ENCODE measurements around the gene AVEN.
"Not testable (repeated sequence)": the region's sequence is repeated elsewhere in the genome, so short reads cannot be mapped to it uniquely, and the experiment has no call there.

AVEN gene

DNA sequence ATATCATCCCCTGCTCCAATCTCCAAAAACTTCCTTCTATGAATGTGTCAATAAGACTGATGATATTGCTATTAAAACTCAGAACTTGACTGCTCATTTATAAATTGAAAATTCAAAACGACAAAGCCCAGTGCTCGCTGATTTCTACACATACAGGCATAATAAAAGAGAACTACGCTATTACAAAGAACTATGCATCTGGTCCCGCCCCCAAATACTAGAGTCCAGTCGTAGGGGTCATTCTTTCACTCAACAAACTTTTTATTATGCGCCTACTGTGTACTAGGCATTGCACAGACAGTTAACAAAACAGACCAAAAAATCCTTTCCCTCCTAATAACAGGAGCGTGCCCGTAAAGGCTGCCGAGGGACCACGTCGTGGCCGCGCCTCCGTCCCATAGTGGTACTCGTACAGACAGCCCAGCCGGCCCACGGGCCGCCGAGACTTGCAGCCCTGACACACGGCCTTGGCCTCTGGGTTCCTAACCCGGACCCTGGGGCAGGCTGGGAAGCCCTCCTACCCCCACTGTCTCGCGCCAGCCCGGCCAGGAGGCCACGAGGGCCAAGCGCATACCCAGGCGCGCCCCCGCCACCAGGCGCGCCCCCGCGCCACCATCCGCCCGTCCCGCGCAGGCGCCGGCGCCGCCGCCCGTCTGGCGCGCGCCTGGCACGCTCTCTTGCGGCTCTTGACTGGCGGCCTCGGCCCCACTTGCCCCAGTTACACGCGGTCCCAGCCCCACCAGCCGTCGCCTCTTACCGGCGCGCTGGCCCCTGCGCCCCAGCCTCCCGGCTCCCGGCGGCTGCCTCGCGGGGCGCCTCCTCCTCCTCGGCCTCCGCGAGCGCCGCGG lies 757 bp downstream of the AVEN start:
- DNase-seq = no peak

DNA sequence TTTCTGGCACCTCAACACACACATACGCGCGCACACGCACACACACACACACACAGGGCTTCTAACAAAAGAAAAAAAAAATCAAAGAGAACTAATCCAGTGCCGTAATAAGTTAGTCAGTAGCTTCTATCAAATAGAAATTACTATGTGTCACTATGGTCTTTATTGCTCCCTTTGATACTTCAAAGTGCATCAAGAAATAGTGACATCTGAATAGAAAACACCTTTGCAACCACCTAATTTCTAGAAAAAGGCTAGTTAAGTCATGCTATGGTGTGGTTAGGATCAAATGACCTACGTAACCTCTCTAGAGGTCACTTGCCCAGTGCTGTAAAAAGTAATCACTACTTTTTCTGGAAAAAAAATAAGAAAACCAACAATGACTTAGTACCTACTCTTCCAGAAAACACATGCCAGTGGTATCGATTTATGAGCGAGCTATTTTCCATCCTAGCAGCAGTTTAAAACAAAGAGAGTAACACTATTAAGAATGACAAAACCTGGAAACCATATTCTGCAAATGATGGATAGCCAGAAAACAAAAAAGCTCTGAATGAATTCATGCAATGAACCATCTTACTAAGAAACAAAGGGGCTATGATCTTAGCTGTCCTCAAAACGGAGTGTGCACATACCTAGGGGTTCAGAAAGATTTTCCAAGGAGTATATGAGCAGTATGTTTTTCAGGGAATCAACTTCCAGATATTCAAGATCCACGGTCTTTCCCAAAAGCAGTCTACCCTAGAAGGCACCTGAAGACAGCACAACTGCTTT lies 6.8 kb downstream of the AVEN start:
- no peak for DNase-seq

DNA sequence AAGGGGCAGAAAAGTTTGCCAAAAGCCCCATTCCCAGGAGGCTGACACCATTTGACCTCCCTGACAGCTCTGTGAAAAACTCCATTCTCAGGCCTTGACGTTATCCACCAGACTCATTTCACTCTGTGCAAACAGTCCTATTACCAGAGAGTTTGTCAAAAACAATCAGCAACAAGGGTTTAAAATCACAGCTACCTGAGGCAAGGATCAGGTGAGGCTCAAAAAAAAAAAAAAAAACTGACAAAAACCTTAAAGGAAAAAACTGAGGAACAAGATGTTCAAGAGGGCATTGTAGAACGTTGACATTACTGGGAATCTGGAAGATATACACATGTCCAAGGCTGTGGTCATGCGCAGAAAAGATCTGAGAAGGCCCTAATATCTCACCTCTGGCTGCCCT lies 11.4 kb downstream of the AVEN start:
- DNase-seq = no peak

DNA sequence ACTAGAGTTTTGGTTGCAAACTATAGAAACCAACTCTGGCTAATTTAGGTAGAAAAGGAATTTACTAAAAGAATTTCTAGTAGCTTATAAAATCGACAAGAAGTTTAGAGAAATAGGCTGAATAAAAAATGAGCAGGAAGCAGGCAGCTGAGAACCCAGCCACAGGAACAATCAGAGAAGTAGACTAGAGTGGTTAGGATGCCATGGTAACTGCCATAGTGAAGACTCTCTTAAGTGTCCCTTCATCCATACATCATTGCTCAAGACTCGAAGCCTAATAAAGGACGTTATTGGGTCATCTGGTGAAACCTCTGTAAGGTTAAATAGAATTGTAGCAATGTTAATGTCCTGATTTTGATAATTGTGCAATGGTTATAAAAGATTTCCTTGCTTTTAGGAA lies 13.8 kb downstream of the AVEN start:
- no peak for DNase-seq

DNA sequence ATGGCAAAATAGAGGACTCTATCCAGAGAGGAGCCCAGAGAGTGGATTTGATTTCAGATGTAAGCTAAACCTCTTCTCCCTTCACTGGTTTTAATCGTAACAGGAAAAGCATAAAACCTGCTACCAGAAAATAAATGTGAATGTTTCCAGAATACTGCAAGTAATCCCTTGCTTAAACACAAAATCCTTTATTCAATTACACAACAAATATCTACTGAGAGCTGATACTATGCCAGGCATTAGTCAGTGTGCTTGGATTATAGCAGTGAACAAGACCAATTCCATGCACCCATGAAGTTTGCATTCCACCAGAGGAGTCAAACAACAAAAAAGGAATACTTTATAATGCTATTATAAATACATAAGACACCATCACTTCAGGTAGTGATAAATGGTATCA lies 15.1 kb downstream of the AVEN start:
- DNase-seq = no peak

DNA sequence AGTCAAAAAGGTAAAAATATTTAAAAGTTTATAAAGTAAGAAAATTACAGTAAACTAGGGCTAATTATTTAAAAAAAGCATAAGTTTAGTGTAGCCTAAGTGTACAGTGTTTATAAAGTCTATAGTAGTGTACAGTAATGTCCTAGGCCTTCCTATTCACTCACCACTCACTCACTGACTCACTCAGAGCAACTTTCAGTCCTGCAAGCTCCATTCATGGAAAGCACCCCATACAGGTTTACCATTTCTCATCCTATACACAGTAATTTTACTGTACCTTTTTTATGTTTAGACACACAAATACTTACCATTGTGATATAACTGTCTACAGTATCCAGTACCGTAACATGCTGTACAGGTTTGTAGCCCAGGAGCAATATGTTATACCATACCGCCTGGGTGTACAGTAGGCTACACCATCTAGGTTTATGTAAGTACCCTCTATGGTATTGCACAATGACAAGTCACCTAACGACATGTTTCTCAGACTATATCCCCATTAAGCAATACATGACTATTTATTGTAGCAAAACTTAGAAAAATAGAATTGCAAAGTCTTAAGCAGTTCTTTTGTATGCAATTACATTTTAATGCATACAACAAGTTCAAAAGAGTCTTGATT lies 19.5 kb downstream of the AVEN start:
- DNase-seq = no peak

DNA sequence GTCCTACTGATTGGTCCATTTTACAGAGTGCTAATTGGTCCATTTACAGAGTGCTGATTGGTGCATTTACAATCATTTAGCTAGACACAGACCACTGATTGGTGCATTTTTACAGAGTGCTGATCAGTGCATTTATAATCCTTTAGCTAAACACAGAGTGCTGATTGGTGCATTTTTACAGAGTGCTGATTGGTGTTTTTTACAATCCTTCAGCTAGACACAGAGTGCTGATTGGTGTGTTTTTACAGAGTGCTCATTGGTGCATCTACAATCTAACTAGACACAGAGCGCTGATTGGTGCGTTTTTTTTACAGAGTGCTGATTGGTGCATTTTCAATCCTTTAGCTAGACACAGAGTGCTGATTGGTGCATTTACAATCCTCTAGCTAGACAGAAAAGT lies 20.3 kb downstream of the AVEN start:
- DNase-seq = not testable (repeated sequence)

DNA sequence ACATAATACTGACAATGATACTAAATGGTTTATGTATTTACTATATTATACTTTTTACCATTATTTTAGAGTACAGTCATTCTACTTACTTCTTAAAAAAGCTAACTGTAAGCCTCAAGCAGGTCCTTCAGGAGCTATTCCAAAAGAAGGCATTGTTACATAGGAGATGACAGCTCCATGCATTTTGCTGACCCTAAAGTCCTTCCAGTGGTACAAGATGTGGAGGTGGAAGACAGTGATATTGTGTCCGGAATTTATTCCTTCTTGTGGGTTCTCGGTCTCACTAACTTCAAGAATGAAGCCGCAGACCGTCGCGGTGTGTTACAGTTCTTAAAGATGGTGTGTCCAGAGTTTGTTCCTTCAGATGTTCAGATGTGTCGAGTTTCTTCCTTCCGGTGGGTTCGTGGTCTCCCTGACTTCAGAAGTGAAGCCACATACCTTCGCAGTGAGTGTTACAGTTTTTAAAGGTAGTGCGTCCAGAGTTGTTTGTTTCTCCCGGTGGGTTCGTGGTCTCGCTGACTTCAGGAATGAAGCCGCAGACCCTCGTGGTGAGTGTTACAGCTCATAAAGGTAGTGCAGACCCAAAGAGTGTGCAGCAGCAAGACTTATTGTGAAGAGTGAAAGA lies 20.9 kb downstream of the AVEN start:
- no peak for DNase-seq

DNA sequence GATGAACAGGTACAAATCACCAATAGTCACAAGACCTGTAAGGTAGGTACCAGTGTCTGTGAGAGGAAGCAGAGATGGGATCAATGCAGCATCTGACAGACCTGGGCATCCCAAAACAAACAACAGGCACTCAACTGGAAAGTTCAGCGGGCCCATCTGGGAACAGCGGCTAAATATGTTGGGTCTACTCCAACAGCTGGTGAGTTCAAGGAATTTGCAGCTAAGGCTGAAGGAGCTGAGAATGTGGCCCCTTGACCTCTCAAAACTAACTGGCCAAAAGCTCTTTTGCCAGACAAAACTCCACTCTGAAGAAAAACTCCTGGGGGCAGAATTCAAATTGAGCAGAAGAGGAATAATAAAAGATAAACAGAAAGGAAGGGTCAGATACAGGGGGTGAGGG lies 24.4 kb downstream of the AVEN start:
- DNase-seq = no peak

DNA sequence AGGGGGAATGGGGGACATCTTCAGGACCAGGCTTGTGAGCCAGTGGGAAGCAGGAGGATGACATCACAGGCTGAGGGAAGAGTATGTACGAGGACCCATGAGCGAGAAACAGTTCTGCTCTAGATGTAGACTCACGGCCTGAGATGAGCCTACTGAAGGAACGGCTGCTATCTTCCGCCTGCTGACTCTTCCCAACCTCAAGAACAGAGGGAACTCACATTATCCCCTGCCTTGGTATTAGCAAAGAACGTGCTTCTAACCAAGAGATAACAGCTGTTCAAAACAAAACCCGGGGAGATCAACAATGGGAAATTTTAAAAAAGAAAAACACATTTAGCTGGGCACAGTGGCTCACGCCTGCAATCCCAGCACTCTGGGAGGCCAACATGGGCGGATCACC lies 25.3 kb downstream of the AVEN start:
- no peak for DNase-seq

DNA sequence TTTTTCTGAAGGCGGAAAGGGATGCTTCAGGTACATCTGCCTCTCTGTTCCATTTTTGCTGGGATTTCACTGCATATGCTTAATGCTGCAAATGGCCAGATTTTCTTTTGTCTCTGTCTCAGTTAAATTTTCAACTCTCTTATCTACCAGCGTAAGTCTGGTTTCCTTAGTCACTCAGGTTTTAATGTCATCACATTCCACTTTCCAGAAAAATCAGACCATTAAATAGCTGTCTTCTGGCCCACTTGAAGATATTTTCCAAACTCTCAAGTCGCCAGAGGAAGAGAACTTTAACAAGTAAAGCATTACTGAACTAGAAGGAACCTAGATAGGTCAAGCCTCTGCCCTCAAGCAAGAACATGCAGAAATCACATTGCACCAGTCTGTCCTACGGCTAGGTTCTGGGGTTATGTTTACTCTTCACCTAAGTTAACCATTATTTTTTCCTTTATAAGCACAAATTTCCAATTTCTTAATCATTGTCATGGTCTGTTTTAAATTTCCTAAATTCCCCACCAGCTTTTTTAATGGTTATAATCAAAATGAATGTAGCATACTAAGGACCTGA lies 26.5 kb downstream of the AVEN start:
- no peak for DNase-seq

DNA sequence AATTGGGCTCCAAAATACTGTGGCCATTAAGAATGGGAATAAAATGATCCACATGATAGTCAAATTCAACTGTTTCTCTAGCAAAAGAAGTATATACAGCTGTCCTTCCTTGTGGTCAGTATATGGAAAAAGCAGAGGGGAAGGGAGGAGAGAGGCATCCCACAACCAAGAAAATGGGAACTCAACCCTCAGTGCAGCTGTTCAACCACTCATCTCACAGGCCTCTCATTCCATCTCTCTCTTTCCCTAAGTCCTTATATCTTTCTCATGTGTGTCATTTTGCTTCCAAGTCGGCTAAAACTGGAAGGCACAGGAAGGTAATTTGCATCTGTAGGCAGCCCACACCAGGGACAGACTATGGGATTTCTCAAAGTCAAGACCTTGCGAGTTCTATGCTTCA lies 27.5 kb downstream of the AVEN start:
- DNase-seq = no peak

DNA sequence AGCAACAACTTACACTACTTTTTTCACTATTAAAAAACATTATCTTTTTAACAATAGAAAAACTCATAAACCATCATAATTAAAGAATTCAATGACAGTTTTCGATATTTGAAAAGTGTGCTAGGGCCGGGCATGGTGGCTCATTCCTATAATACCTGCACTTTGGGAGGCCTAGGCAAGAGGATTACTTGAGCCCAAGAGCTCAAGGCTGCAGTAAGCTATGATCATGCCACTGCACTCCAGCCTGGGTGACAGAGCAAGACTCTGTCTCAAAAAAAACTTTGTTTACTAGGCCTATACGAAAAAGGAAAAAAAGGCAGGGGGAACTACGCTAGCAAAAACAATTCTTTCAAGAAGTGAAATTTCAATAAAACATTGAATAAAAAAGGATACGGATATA lies 28.1 kb downstream of the AVEN start:
- DNase-seq = no peak

DNA sequence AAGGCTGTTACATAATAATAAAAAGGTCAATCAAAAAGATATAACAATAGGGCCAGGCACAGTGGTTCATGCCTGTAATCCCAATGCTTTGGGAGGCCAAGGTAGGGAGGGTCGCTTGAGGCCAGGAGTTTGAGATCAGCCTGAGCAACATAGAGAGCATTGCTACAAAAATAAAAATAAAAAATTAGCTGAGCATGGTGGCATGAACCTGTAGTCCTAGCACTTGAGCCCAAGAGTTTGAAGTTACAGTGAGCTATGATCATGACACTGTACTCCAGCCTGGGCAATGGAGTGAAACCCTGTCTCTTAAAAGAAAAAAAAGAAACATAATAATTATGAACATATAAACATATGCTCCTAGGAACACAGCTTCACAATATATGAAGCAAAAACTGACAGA lies 29.3 kb downstream of the AVEN start:
- DNase-seq = no peak

DNA sequence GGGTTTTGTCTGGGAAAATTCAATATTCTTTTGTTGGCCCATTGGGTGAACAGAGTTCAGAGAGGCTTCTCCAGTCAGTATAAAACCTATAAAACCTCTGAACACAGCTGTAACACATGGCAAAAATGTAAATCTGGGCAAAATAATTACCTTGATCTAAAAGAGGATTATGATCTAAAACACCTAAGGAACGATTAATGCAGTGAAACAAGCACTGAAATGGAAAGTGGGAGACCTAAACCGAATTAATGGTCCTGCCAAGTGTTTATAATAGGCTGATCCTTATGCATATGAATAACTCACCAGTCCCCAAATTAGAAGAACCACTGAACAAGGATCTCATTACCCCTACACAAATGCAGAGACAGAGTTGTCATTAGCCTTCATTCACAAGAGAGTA lies 32.6 kb downstream of the AVEN start:
- no peak for DNase-seq

DNA sequence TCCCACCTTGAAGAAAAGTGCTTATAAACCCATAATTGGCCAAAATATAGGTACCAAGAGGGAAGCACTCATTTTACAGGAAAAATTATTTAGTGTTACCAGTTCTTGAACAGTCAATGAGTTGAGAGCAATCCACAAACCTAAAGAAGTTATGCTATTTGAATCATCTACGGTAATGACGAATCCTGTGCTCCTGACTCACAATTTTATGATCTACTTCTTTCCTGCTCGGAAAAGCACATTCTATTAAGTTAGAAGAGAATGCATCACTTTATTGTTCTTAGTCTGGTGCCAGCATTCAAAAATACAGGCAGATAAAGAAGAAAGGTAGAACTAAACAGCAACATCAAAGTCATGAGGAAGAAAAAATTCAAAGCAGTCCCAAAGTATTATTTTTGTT lies 37.5 kb downstream of the AVEN start:
- no peak for DNase-seq

DNA sequence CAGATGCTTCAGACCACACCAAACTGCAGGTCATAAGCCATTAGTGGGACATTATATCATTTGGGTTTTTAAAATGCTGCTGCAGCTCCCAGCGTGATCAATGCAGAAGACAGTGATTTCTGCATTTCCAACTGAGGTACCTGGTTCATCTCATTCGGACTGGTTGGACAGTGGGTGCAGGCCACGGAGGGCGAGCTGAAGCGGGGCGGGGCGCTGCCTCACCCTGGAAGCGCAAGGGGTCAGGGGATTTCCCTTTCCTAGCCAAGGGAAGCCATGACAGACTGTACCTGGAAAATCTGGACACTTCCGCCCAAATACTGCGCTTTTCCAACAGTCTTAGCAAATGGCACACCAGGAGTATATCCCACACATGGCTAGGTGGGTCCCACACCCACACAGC lies 43.3 kb downstream of the AVEN start:
- DNase-seq = not testable (repeated sequence)

DNA sequence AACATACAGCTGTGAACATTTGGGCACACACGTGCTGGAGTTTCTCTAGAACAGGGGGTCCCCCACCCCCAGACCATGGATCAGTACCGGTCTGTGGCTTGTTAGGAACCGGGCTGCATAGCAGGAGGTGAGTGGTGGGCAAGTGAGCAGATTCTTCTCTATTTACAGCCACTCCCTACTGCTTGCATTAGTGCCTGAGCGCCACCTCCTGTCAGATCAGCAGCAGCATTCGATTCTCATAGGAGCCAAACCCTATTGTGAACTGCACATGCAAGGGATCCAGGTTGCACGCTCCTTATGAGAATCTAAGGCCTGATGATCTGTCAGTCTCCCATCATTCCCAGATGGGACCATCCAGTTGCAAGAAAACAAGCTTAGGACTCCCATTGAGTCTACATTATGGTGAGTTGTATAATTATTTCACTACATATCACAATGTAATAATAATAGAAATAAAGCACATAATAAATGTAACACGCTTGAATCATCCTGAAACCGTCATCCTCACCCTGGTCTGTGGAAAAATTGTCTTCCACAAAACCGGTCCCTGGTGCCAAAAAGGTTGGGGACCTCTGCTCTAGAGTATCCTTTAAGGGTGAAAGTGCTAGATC lies 44.9 kb downstream of the AVEN start:
- no peak for DNase-seq

DNA sequence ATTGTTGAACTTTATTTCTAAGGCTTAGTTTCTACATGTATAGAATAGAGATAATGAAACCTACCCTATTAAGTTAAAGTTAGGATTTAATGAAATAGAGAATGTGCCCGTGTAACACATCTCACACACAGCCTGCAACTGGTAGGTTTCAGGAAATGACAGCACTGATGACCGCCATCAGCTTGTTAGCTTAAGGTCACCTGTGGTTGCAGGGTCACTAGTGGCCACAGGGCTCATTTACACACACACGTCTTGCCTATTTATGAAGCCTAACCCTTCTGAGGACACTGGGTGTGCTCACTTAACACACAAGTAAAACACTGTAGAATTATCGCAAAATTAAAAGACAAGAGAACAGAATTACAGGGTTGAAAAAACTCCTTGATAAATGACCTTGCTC lies 50.6 kb downstream of the AVEN start:
- no peak for DNase-seq

DNA sequence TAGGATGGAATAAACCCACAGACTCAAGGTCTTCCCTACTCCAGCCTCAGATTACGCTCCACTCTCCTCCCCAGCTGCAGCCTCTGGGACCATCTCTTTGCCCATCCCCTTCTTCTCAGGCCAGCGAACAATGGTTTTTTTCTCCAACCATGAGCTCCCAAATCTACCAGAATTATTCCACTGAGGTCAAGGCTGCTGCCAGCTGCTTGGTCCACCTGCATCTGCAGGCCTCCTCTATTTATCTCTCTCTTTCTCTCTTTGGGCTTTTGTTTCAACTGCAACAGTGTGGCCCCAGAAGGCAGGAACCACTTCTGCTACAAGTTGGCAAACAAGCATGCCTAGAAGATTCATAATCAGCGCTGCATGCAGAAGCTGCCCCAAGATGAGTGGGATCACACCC lies 51.6 kb downstream of the AVEN start:
- DNase-seq = no peak

DNA sequence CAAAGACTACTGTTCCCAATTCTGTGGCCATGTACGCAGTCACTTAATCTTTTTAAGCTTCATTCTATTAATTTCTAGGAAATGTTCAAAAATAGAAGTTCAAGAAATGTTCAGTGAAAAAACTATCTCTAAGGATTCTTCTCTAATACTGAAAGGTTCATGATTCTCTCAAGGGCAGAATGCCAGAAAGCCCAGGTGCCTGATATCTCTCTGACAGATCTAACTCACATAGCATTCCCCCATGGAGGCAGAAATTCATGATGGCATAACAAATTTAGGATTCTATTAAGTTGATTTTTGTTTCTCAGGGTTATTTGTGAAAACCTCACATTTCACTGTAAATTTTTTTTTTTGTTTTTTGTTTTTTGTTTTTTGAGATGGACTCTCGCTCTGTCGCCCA lies 53.3 kb downstream of the AVEN start:
- DNase-seq = no peak

DNA sequence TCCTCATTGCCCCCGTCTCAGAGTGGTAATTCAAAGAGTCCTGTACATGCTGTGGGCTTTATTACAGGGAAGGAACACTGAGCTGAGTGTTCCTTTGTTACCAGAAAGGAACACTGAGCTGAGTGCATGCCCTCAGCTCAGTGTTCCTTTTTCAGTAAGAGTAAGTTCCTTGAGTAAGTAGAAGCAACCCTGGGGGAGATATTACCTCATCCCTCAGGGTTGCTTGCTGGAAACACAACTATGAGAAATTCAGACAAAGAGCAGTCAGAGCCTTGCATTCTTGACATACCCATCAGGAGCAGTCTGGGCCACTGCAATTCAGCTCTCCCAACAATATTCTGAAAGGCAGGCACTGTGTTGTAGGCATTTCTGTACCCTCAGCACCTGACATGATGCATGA lies 53.7 kb downstream of the AVEN start:
- no peak for DNase-seq

DNA sequence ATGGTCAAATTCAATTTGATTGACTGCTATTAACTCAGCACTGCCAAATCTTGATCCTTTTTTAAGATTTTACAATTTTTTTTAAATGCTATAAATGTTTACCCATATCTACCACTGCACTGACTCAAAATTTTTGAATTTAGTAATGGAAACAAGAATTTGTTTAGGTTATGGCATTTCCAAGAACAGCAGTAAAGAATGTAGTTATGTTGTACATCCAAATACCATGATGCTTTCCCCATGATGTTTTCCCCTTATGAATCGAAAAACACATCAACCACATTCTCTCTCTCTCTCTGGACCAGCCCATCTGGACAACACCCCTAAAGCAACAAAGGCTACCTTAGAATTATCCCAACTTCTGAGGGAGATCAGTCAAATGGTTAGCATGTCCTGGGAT lies 56.5 kb downstream of the AVEN start:
- no peak for DNase-seq
